DMS 273 treated with DMSO at 0.1 percent for 48 hours (cell line): ENCODE data around the gene ADK.
"Not testable (repeated sequence)": the region's sequence is repeated elsewhere in the genome, so short reads cannot be mapped to it uniquely, and the experiment has no call there.

Source experiments
- DNase-seq: peaks from one replicate; lab custom pipeline; 2025; lab: John Stamatoyannopoulos, UW

ADK gene

GRCh38 chr10:74300074-74300621 is 149.1 kb downstream of the ADK start:
- not testable (repeated sequence) for DNase-seq

- no peak for DNase-seq
These were observed 149.6 kb downstream of the ADK start for GRCh38 chr10:74300666-74301065.

GRCh38 chr10:74305730-74306129 is 154.7 kb downstream of the ADK start:
- DNase-seq: no peak

GRCh38 chr10:74306227-74306982 is 155.4 kb downstream of the ADK start:
- no peak for DNase-seq

GRCh38 chr10:74307061-74307651 is 156.1 kb downstream of the ADK start:
- no peak for DNase-seq

GRCh38 chr10:74310652-74311257 is 159.7 kb downstream of the ADK start:
- no peak for DNase-seq

- DNase-seq: no peak
These were observed 163.1 kb downstream of the ADK start for GRCh38 chr10:74314166-74314565.

- no peak for DNase-seq
These were observed 169.0 kb downstream of the ADK start for GRCh38 chr10:74320026-74320425.

- DNase-seq: no peak
These were observed 169.7 kb downstream of the ADK start for GRCh38 chr10:74320717-74321116.

- DNase-seq: no peak
These were observed 171.1 kb downstream of the ADK start for GRCh38 chr10:74322141-74322540.

GRCh38 chr10:74322565-74322964 is 171.5 kb downstream of the ADK start:
- DNase-seq: no peak

- no peak for DNase-seq
These were observed 177.4 kb downstream of the ADK start for GRCh38 chr10:74328388-74328787.

- DNase-seq: no peak
These were observed 178.9 kb downstream of the ADK start for GRCh38 chr10:74329873-74330272.

- no peak for DNase-seq
These were observed 179.6 kb downstream of the ADK start for GRCh38 chr10:74330646-74331045.

GRCh38 chr10:74332398-74332797 is 181.4 kb downstream of the ADK start:
- DNase-seq: no peak

GRCh38 chr10:74333174-74333573 is 182.2 kb downstream of the ADK start:
- no peak for DNase-seq

GRCh38 chr10:74334221-74334620 is 183.2 kb downstream of the ADK start:
- DNase-seq: no peak

- DNase-seq: no peak
These were observed 184.5 kb downstream of the ADK start for GRCh38 chr10:74335501-74335900.

- no peak for DNase-seq
These were observed 186.5 kb downstream of the ADK start for GRCh38 chr10:74337330-74338016.

GRCh38 chr10:74342991-74343390 is 192.0 kb downstream of the ADK start:
- DNase-seq: no peak

- no peak for DNase-seq
These were observed 192.8 kb downstream of the ADK start for GRCh38 chr10:74343804-74344203.

GRCh38 chr10:74344306-74344705 is 193.3 kb downstream of the ADK start:
- DNase-seq: no peak

GRCh38 chr10:74347522-74347921 is 196.5 kb downstream of the ADK start:
- no peak for DNase-seq
